GM23338 (cell line): ENCODE results near the gene COBL. TPM values are rescaled to one million over a fixed set of nuclear protein-coding genes. Genes with fewer than 3 reads are reported as not detected.

ENCODE experiments used
- ATAC-seq: fragments of 200-7000 bp; cut with Tn5 transposase; 3 replicates; pipeline ENCODE4 v1.9.1; 2020
- DNase-seq: peaks from one replicate; pipeline ENCODE4 v3.0.0-alpha.2; 2015; ENCODE audit warnings: low spot score
- H2AFZ ChIP-seq: fragments of 200-600 bp; sonication (generic); 2 replicates; pipeline ENCODE4 v1.8.0; 2016; ENCODE audit warnings: antibody characterized with exemption, mild to moderate bottlenecking, moderate library complexity
- H3F3A ChIP-seq: fragments of 200-600 bp; sonication (generic); replicated peaks from 2 replicates; pipeline ENCODE4 v1.8.0; 2017; ENCODE audit warnings: antibody characterized with exemption, mixed run types, low read depth
- H3K27ac ChIP-seq: fragments of 200-600 bp; sonication (generic); 2 replicates; pipeline ENCODE4 v1.6.1; 2016; ENCODE audit warnings: low read depth
- H3K27me3 ChIP-seq: fragments of 200-600 bp; sonication (generic); 2 replicates; pipeline ENCODE4 v1.8.0; 2016; ENCODE audit warnings: mild to moderate bottlenecking, mixed run types, moderate library complexity; ENCODE audit not compliant: insufficient read depth
- H3K36me3 ChIP-seq: fragments of 200-600 bp; sonication (generic); 2 replicates; pipeline ENCODE4 v1.8.0; 2016; ENCODE audit warnings: mild to moderate bottlenecking; ENCODE audit not compliant: insufficient read depth
- H3K4me1 ChIP-seq: fragments of 200-600 bp; sonication (generic); 2 replicates; pipeline ENCODE4 v1.8.0; 2016; ENCODE audit warnings: mild to moderate bottlenecking, moderate library complexity; ENCODE audit not compliant: insufficient read depth
- H3K4me2 ChIP-seq: fragments of 200-600 bp; sonication (generic); 2 replicates; pipeline ENCODE4 v1.7.1; 2017; ENCODE audit warnings: mixed run types
- H3K4me3 ChIP-seq: fragments of 200-600 bp; sonication (generic); 2 replicates; pipeline ENCODE4 v1.6.1; 2016; ENCODE audit warnings: mixed run types
- H3K79me2 ChIP-seq: fragments of 200-600 bp; sonication (generic); replicated peaks from 2 replicates; pipeline ENCODE4 v1.8.0; 2017; ENCODE audit warnings: mild to moderate bottlenecking; ENCODE audit not compliant: insufficient read depth
- H3K9me2 ChIP-seq: fragments of 200-600 bp; sonication (generic); 2 replicates; pipeline ENCODE4 v1.8.0; 2017; ENCODE audit not compliant: insufficient read depth
- H4K20me1 ChIP-seq: fragments of 200-600 bp; sonication (generic); replicated peaks from 2 replicates; pipeline ENCODE4 v1.8.0; 2017; ENCODE audit warnings: mild to moderate bottlenecking; ENCODE audit not compliant: insufficient read depth
- H3K27ac Mint-ChIP-seq: 2 replicates; pipeline ENCODE4 v1.8.0; 2020; ENCODE audit warnings: inconsistent platforms, mild to moderate bottlenecking, moderate library complexity, mixed read lengths
- H3K27me3 Mint-ChIP-seq: 3 replicates; pipeline ENCODE4 v1.8.0; 2022; ENCODE audit warnings: low read depth, mild to moderate bottlenecking, moderate library complexity, mixed read lengths, inconsistent platforms; ENCODE audit not compliant: insufficient read depth, poor library complexity
- H3K36me3 Mint-ChIP-seq: 3 replicates; pipeline ENCODE4 v1.8.0; 2021; ENCODE audit warnings: low read depth, mild to moderate bottlenecking, inconsistent platforms, moderate library complexity, mixed read lengths
- H3K4me1 Mint-ChIP-seq: 3 replicates; pipeline ENCODE4 v1.8.0; 2020; ENCODE audit warnings: mild to moderate bottlenecking, inconsistent platforms, mixed read lengths
- H3K4me3 Mint-ChIP-seq: 3 replicates; pipeline ENCODE4 v1.8.0; 2021; ENCODE audit warnings: moderate library complexity, mild to moderate bottlenecking, inconsistent platforms, mixed read lengths
- H3K9me3 Mint-ChIP-seq: 3 replicates; pipeline ENCODE4 v1.8.0; 2020; ENCODE audit warnings: moderate library complexity, mild to moderate bottlenecking, inconsistent platforms, mixed read lengths
- CREB1 ChIP-seq: fragments of 250-450 bp; sonication (Bioruptor Pico); IDR thresholded peaks from 2 replicates; pipeline ENCODE4 v1.5.0; 2020; ENCODE audit warnings: low read depth, mild to moderate bottlenecking, moderate library complexity
- ETS1 ChIP-seq: IDR thresholded peaks from 2 replicates; pipeline ENCODE4 v1.6.1; 2016; ENCODE audit warnings: antibody characterized with exemption
- EZH2 ChIP-seq: fragments of 200-600 bp; sonication (generic); IDR thresholded peaks from one replicate; pipeline ENCODE4 v1.8.0; 2017; ENCODE audit warnings: antibody characterized with exemption, mild to moderate bottlenecking, low read depth; ENCODE audit not compliant: unreplicated experiment
- JUNB ChIP-seq: IDR thresholded peaks from one replicate; pipeline ENCODE4 v1.6.1; 2016; ENCODE audit warnings: antibody characterized with exemption; ENCODE audit not compliant: unreplicated experiment
- NANOG ChIP-seq: IDR thresholded peaks from 2 replicates; pipeline ENCODE4 v1.6.1; 2016; ENCODE audit warnings: antibody characterized with exemption, borderline replicate concordance
- POLR2AphosphoS5 ChIP-seq: IDR thresholded peaks from 2 replicates; pipeline ENCODE4 v1.6.1; 2016; ENCODE audit warnings: antibody characterized with exemption, low read depth
- STAT1 ChIP-seq: IDR thresholded peaks from one replicate; pipeline ENCODE4 v1.6.1; 2016; ENCODE audit warnings: antibody characterized with exemption; ENCODE audit not compliant: unreplicated experiment
- ZNF114 ChIP-seq: fragments of 250-450 bp; sonication (Bioruptor Pico); IDR thresholded peaks from 2 replicates; pipeline ENCODE4 v1.5.0; 2020; ENCODE audit warnings: mild to moderate bottlenecking, moderate library complexity
- ZNF331 ChIP-seq: fragments of 250-450 bp; sonication (Bioruptor Pico); IDR thresholded peaks from 2 replicates; pipeline ENCODE4 v1.5.0; 2020; ENCODE audit warnings: low read depth, mild to moderate bottlenecking, moderate library complexity
- ZNF462 ChIP-seq: fragments of 250-450 bp; sonication (Bioruptor Pico); IDR thresholded peaks from 2 replicates; pipeline ENCODE4 v1.5.0; 2020; ENCODE audit warnings: mild to moderate bottlenecking, moderate library complexity
- polyA plus RNA-seq: library from polyadenylated mRNA; unstranded; fragments of >200 nt; fragmentation: Nextera tagmentation; extraction: Ambion mirVana; gene quantifications from 2 replicates; pipeline ENCODE4 v1.2.1, GENCODE V29; 2016
- total RNA-seq: library from RNA; depleted of rRNA; stranded (reverse); fragments of >200 nt; shearing (Covaris generic); gene quantifications from 2 replicates; pipeline ENCODE4 v1.2.3, GENCODE V29; 2014
- TF ChIP-seq, protein P1 (sequence below), 2 experiments: fragments of 200-600 bp in 1 of 2; sonication (generic) in 1 of 2; conservative IDR thresholded peaks; 2 replicates each; pipeline versions ENCODE4 v1.5.1 to v1.6.1; 2016 to 2017; ENCODE audit warnings: antibody characterized with exemption in 2 of 2, low read depth in 2 of 2, mild to moderate bottlenecking in 2 of 2, moderate library complexity in 1 of 2
- TF ChIP-seq, protein P2 (sequence below): IDR thresholded peaks from one replicate; pipeline ENCODE4 v1.6.1; 2018; ENCODE audit warnings: antibody characterized with exemption; ENCODE audit not compliant: unreplicated experiment

Gene COBL
- total and polyA plus RNA-seq, 2 experiments from 2014 or later = 18.3 to 51.9 TPM

DNA sequence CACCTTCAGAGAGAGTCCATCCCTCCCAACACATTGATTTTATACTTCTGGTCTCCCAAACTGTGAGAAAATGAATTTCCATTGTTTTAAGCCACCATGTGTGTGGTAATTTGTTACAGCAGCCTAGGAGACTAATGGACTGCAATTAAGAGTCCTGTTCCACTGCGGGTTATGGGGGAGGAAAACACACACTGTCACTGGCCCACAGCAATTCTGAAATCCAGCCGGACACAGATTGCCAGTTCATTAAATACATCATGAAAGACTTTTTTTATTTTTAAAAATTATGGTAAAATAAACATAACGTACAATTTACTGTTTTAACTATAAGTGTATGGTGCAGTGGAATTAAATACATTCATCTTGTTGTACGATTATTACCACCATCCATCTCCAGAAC, 340.5 kb downstream of the COBL start (continued):
- TF ChIP-seq ZNF462 (CRISPR knock-in tag) = no peak
- TF ChIP-seq POLR2AphosphoS5 = no peak
- no peak for TF ChIP-seq STAT1
- no peak for TF ChIP-seq JUNB

GRCh38 chr7:50974240-50974639, 342.4 kb downstream of the COBL start:
- Mint-ChIP-seq H3K27ac (no peak overlapping the region), H3K27me3 (no peaks in the 10 kb centered on the region), H3K4me1 (no peaks in the 10 kb centered on the region), H3K36me3 (peaks cover 6% of the 10 kb centered on the region; the same call in 1 of the 3 replicates), H3K9me3 (peaks cover 5% of the 10 kb centered on the region; the same call in 2 of the 3 replicates), H3K4me3 (no peak overlapping the region)
- Histone ChIP-seq H3K4me3 (no peak overlapping the region), H3K4me2 (no peak overlapping the region), H3K27ac (no peak overlapping the region), H3K4me1 (no peaks in the 10 kb centered on the region), H3K27me3 (no peaks in the 10 kb centered on the region), H3K9me2 (peaks cover 4% of the 10 kb centered on the region; the same call in 1 of the 2 replicates), H4K20me1 (no peaks in the 10 kb centered on the region), H2AFZ (no peak overlapping the region), H3F3A (no peaks in the 10 kb centered on the region), H3K36me3 (0 out of 2 replicates have a peak, but pooled peaks cover under 1% of the 10 kb centered on the region), H3K79me2 (no peaks in the 10 kb centered on the region)
- ATAC-seq (no peak), DNase-seq (no peak)
- TF ChIP-seq EZH2 = no peak
- TF ChIP-seq, protein P1, sequence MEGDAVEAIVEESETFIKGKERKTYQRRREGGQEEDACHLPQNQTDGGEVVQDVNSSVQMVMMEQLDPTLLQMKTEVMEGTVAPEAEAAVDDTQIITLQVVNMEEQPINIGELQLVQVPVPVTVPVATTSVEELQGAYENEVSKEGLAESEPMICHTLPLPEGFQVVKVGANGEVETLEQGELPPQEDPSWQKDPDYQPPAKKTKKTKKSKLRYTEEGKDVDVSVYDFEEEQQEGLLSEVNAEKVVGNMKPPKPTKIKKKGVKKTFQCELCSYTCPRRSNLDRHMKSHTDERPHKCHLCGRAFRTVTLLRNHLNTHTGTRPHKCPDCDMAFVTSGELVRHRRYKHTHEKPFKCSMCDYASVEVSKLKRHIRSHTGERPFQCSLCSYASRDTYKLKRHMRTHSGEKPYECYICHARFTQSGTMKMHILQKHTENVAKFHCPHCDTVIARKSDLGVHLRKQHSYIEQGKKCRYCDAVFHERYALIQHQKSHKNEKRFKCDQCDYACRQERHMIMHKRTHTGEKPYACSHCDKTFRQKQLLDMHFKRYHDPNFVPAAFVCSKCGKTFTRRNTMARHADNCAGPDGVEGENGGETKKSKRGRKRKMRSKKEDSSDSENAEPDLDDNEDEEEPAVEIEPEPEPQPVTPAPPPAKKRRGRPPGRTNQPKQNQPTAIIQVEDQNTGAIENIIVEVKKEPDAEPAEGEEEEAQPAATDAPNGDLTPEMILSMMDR (conservative IDR thresholded peaks at IDR 0.05; ENCODE audit: low read depth in 2 of 2) = no peak
- no peak for TF ChIP-seq NANOG
- no peak for TF ChIP-seq ETS1
- TF ChIP-seq, protein P2, sequence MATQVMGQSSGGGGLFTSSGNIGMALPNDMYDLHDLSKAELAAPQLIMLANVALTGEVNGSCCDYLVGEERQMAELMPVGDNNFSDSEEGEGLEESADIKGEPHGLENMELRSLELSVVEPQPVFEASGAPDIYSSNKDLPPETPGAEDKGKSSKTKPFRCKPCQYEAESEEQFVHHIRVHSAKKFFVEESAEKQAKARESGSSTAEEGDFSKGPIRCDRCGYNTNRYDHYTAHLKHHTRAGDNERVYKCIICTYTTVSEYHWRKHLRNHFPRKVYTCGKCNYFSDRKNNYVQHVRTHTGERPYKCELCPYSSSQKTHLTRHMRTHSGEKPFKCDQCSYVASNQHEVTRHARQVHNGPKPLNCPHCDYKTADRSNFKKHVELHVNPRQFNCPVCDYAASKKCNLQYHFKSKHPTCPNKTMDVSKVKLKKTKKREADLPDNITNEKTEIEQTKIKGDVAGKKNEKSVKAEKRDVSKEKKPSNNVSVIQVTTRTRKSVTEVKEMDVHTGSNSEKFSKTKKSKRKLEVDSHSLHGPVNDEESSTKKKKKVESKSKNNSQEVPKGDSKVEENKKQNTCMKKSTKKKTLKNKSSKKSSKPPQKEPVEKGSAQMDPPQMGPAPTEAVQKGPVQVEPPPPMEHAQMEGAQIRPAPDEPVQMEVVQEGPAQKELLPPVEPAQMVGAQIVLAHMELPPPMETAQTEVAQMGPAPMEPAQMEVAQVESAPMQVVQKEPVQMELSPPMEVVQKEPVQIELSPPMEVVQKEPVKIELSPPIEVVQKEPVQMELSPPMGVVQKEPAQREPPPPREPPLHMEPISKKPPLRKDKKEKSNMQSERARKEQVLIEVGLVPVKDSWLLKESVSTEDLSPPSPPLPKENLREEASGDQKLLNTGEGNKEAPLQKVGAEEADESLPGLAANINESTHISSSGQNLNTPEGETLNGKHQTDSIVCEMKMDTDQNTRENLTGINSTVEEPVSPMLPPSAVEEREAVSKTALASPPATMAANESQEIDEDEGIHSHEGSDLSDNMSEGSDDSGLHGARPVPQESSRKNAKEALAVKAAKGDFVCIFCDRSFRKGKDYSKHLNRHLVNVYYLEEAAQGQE = no peak
- TF ChIP-seq ZNF114 (CRISPR knock-in tag) = no peak
- no peak for TF ChIP-seq ZNF331 (CRISPR knock-in tag)
- no peak for TF ChIP-seq CREB1 (CRISPR knock-in tag)
- no peak for TF ChIP-seq JUNB
